H9 (cell line): ENCODE results near the gene TIMP1. TPM values are rescaled to one million over a fixed set of nuclear protein-coding genes. Genes with fewer than 3 reads are reported as not detected.

Source experiments
- DNase-seq: peaks from one replicate; pipeline ENCODE4 v3.0.0-alpha.2; 2017
- H2AFZ ChIP-seq: one replicate; pipeline ENCODE4 v1.6.1; 2013; ENCODE audit warnings: mild to moderate bottlenecking, low read length, control low read depth, moderate library complexity
- H2AK5ac ChIP-seq: 2 replicates; pipeline ENCODE4 v1.6.1; 2013; ENCODE audit warnings: low read length, control low read depth, mixed read lengths; ENCODE audit not compliant: insufficient read length
- H2BK120ac ChIP-seq: one replicate; pipeline ENCODE4 v1.6.1; 2013; ENCODE audit warnings: low read depth, mild to moderate bottlenecking, low read length, control low read depth, inconsistent platforms; ENCODE audit not compliant: poor library complexity, severe bottlenecking
- H2BK12ac ChIP-seq: 2 replicates; pipeline ENCODE4 v1.6.1; 2013; ENCODE audit warnings: low read length, control low read depth, mixed read lengths, low read depth; ENCODE audit not compliant: insufficient read length
- H2BK15ac ChIP-seq: 2 replicates; pipeline ENCODE4 v1.6.1; 2013; ENCODE audit warnings: low read depth, low read length, control low read depth
- H2BK20ac ChIP-seq: one replicate; pipeline ENCODE4 v1.6.1; 2013; ENCODE audit warnings: low read depth, mild to moderate bottlenecking, low read length, control low read depth, inconsistent platforms; ENCODE audit not compliant: poor library complexity, severe bottlenecking
- H2BK5ac ChIP-seq: 2 replicates; pipeline ENCODE4 v1.6.1; 2013; ENCODE audit warnings: low read length, control low read depth, mixed read lengths; ENCODE audit not compliant: insufficient read length
- H3K14ac ChIP-seq: 2 replicates; pipeline ENCODE4 v1.6.1; 2013; ENCODE audit warnings: low read length, control low read depth; ENCODE audit not compliant: insufficient read depth
- H3K18ac ChIP-seq: 2 replicates; pipeline ENCODE4 v1.6.1; 2013; ENCODE audit warnings: low read depth, mild to moderate bottlenecking, mixed read lengths, low read length, control low read depth; ENCODE audit not compliant: insufficient read length
- H3K23ac ChIP-seq: 2 replicates; pipeline ENCODE4 v1.6.1; 2013; ENCODE audit warnings: low read length, control low read depth, mixed read lengths, low read depth; ENCODE audit not compliant: insufficient read length
- H3K23me2 ChIP-seq: 2 replicates; pipeline ENCODE4 v1.6.1; 2013; ENCODE audit warnings: low read depth, mild to moderate bottlenecking, mixed read lengths, low read length, control low read depth; ENCODE audit not compliant: insufficient read length, poor library complexity, severe bottlenecking
- H3K27ac ChIP-seq: 2 replicates; pipeline ENCODE4 v1.5.1; 2013; ENCODE audit warnings: low read length, control low read depth, mixed read lengths, low read depth; ENCODE audit not compliant: insufficient read length
- H3K27me3 ChIP-seq: 2 replicates; pipeline ENCODE4 v1.6.1; 2013; ENCODE audit warnings: low read length, control low read depth, inconsistent platforms; ENCODE audit not compliant: insufficient read depth
- H3K4ac ChIP-seq: 2 replicates; pipeline ENCODE4 v1.6.1; 2013; ENCODE audit warnings: low read depth, mild to moderate bottlenecking, control low read depth, inconsistent platforms, low read length, moderate library complexity
- H3K4me1 ChIP-seq: 2 replicates; pipeline ENCODE4 v1.6.1; 2013; ENCODE audit warnings: low read length, control low read depth, inconsistent platforms; ENCODE audit not compliant: insufficient read depth
- H3K4me2 ChIP-seq: 2 replicates; pipeline ENCODE4 v1.6.1; 2013; ENCODE audit warnings: low read length, control low read depth, mixed read lengths; ENCODE audit not compliant: insufficient read length, insufficient read depth
- H3K56ac ChIP-seq: 2 replicates; pipeline ENCODE4 v1.6.1; 2013; ENCODE audit warnings: low read depth, mild to moderate bottlenecking, mixed read lengths, low read length, control low read depth; ENCODE audit not compliant: insufficient read length
- H3K79me1 ChIP-seq: 2 replicates; pipeline ENCODE4 v1.6.1; 2013; ENCODE audit warnings: low read depth, mild to moderate bottlenecking, moderate library complexity, low read length, control low read depth, inconsistent platforms; ENCODE audit not compliant: insufficient read depth, poor library complexity, severe bottlenecking
- H3K79me2 ChIP-seq: 2 replicates; pipeline ENCODE4 v1.6.1; 2013; ENCODE audit warnings: low read length, control low read depth, inconsistent platforms; ENCODE audit not compliant: insufficient read depth
- H3K9ac ChIP-seq: 2 replicates; pipeline ENCODE4 v1.6.1; 2013; ENCODE audit warnings: low read length, control low read depth, mixed read lengths; ENCODE audit not compliant: insufficient read length; ENCODE audit errors: extremely low read depth
- H3K9me3 ChIP-seq: one replicate; pipeline ENCODE4 v1.6.1; 2013; ENCODE audit warnings: low read depth, low read length, inconsistent platforms; ENCODE audit not compliant: control insufficient read depth
- H3T11ph ChIP-seq: one replicate; pipeline ENCODE4 v1.6.1; 2013; ENCODE audit warnings: mild to moderate bottlenecking, low read length, control low read depth, inconsistent platforms
- H4K20me1 ChIP-seq: one replicate; pipeline ENCODE4 v1.6.1; 2013; ENCODE audit not compliant: control insufficient read depth, insufficient read length, insufficient read depth
- H4K5ac ChIP-seq: 2 replicates; pipeline ENCODE4 v1.6.1; 2013; ENCODE audit warnings: low read depth, mild to moderate bottlenecking, mixed read lengths, low read length, control low read depth; ENCODE audit not compliant: insufficient read length
- H4K8ac ChIP-seq: replicated peaks from 2 replicates; pipeline ENCODE4 v1.6.1; 2013; ENCODE audit warnings: low read length, control low read depth, mixed read lengths, low read depth; ENCODE audit not compliant: insufficient read length
- H4K91ac ChIP-seq: 2 replicates; pipeline ENCODE4 v1.6.1; 2013; ENCODE audit warnings: low read depth, mild to moderate bottlenecking, moderate library complexity, mixed read lengths, low read length, control low read depth; ENCODE audit not compliant: insufficient read length
- H3K27ac Mint-ChIP-seq, 3 experiments: 2 replicates in 2 of 3; 3 replicates in 1 of 3; pipeline ENCODE4 v1.8.0; 2020 to 2021; ENCODE audit warnings: mixed read lengths in 3 of 3, mild to moderate bottlenecking in 1 of 3, moderate library complexity in 1 of 3
- H3K27me3 Mint-ChIP-seq: 2 replicates; pipeline ENCODE4 v1.8.0; 2021; ENCODE audit warnings: low read depth, mild to moderate bottlenecking, moderate library complexity, mixed read lengths
- H3K36me3 Mint-ChIP-seq, 3 experiments: 2 replicates in 2 of 3; 3 replicates in 1 of 3; pipeline ENCODE4 v1.8.0; 2020 to 2021; ENCODE audit warnings: low read depth in 3 of 3, mixed read lengths in 3 of 3; ENCODE audit not compliant: insufficient read depth in 1 of 3
- H3K4me1 Mint-ChIP-seq, 2 experiments: 2 replicates each; pipeline ENCODE4 v1.8.0; 2020; ENCODE audit warnings: mixed read lengths in 2 of 2
- H3K4me3 Mint-ChIP-seq, 2 experiments: 2 replicates in 1 of 2; 3 replicates in 1 of 2; pipeline ENCODE4 v1.8.0; 2020 to 2021; ENCODE audit warnings: mild to moderate bottlenecking in 2 of 2, mixed read lengths in 2 of 2, moderate library complexity in 1 of 2
- H3K9me3 Mint-ChIP-seq, 2 experiments: 2 replicates in 1 of 2; 3 replicates in 1 of 2; pipeline ENCODE4 v1.8.0; 2020; ENCODE audit warnings: mild to moderate bottlenecking in 2 of 2, mixed read lengths in 2 of 2, moderate library complexity in 1 of 2
- CTCF ChIP-seq: fragments of 200-600 bp; sonication (generic); conservative IDR thresholded peaks from 3 replicates; pipeline ENCODE4 v1.8.0; 2021; ENCODE audit warnings: antibody characterized with exemption, mild to moderate bottlenecking
- WGBS: extraction: QIAGEN DNeasy Blood & Tissue Kit; methylation state at CpG from one replicate; pipeline ENCODE4 v1.1.7; 2013; ENCODE audit warnings: missing lambda C conversion rate, low lambda C conversion rate, mixed read lengths; ENCODE audit not compliant: insufficient read length; ENCODE audit errors: extremely low coverage; 5-methylcytosine and 5-hydroxymethylcytosine counted together
- total RNA-seq: library from RNA; stranded (reverse); gene quantifications from 2 replicates; pipeline ENCODE4 v1.2.1, GENCODE V29; 2021

The TIMP1 gene
- total RNA-seq, 1 experiment from 2014 or later = 65.1 TPM

- no peak overlapping the region for H3K23ac ChIP-seq
- peaks cover 2% of the 10 kb centered on the region; the same call in 1 of the 2 replicates for H3K4me1 ChIP-seq
- peaks cover 42% of the 10 kb centered on the region for H3K9me3 ChIP-seq
- no peak overlapping the region for H3K18ac ChIP-seq
- no peaks in the 10 kb centered on the region for H3K79me1 ChIP-seq
- Mint-ChIP-seq H3K27me3 (no peaks in the 10 kb centered on the region), H3K36me3 (peaks cover 7 to 15% (median 11%) of the 10 kb centered on the region in 3 experiments), H3K4me1 (peaks cover 8 to 20% of the 10 kb centered on the region in 2 experiments), H3K4me3 (no peak overlapping the region), H3K27ac (no peak overlapping the region), H3K9me3 (peaks cover 41 to 50% of the 10 kb centered on the region in 2 experiments)
- H4K91ac ChIP-seq = no peak overlapping the region
- no peak overlapping the region for H2BK120ac ChIP-seq
- no peak for TF ChIP-seq CTCF
- no peak overlapping the region for H4K8ac ChIP-seq
- H4K20me1 ChIP-seq = no peaks in the 10 kb centered on the region
- H2BK12ac ChIP-seq = no peak overlapping the region
- H3T11ph ChIP-seq = no peak overlapping the region
- no peak overlapping the region for H3K14ac ChIP-seq
- H3K27me3 ChIP-seq = no peaks in the 10 kb centered on the region
- no peak overlapping the region for H2AK5ac ChIP-seq
- no peak overlapping the region for H3K27ac ChIP-seq
- H3K79me2 ChIP-seq = no peaks in the 10 kb centered on the region
- no peaks in the 10 kb centered on the region for H3K23me2 ChIP-seq
- no peak overlapping the region for H2AFZ ChIP-seq
- H3K4me2 ChIP-seq = no peak overlapping the region
- H3K56ac ChIP-seq = no peak overlapping the region
- WGBS = no CpG with 5 or more reads among the region's 5 CpGs
- no peak for DNase-seq
- H3K4ac ChIP-seq = no peak overlapping the region
- H2BK15ac ChIP-seq = no peak overlapping the region
- no peak overlapping the region for H4K5ac ChIP-seq
- no peak overlapping the region for H3K9ac ChIP-seq
- H2BK20ac ChIP-seq = no peak overlapping the region
- H2BK5ac ChIP-seq = no peak overlapping the region
These were observed 49.4 kb downstream of the TIMP1 start for GRCh38 chrX:47631676-47632075.
